Thyroid gland (tissue), 4 donors: ENCODE results near the gene DNAH14.

Experiments
- POLR2A ChIP-seq, 2 donors: fragments of 450-650 bp; IDR thresholded peaks; one replicate each; pipeline ENCODE4 v1.6.1; 2017; ENCODE audit warnings: antibody characterized with exemption in 2 of 2, mild to moderate bottlenecking in 2 of 2, moderate library complexity in 1 of 2
- TF ChIP-seq, protein P1 (sequence below), 6 experiments: fragments of 200-600 bp in 3 of 6; fragments of 450-650 bp in 3 of 6; sonication (generic) in 3 of 6; IDR thresholded peaks; one replicate each; pipeline ENCODE4 v1.5.1; 2016 to 2019; ENCODE audit warnings: antibody characterized with exemption in 6 of 6, mild to moderate bottlenecking in 2 of 6, inconsistent platforms in 1 of 6, moderate library complexity in 1 of 6

DNA sequence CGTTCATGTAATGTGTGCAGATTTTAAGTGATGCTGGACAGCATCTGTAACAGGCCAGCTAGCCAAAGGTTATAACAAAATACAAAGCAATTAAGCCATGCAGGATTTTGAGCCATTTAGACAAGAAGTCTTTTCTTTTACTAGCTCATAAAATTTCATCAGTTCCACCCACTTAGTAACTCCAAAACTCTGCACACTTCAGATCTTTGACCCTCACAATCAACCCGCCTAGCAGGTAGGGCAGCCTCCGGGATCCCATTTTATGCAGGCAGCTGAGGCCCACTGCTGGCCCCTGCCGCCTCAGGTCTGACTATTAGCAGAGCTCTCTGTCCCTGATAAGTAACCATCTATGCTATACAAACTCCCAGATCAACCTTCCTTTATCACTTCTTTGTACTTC, 489.1 kb downstream of the DNAH14 start:
- TF ChIP-seq, protein P1, sequence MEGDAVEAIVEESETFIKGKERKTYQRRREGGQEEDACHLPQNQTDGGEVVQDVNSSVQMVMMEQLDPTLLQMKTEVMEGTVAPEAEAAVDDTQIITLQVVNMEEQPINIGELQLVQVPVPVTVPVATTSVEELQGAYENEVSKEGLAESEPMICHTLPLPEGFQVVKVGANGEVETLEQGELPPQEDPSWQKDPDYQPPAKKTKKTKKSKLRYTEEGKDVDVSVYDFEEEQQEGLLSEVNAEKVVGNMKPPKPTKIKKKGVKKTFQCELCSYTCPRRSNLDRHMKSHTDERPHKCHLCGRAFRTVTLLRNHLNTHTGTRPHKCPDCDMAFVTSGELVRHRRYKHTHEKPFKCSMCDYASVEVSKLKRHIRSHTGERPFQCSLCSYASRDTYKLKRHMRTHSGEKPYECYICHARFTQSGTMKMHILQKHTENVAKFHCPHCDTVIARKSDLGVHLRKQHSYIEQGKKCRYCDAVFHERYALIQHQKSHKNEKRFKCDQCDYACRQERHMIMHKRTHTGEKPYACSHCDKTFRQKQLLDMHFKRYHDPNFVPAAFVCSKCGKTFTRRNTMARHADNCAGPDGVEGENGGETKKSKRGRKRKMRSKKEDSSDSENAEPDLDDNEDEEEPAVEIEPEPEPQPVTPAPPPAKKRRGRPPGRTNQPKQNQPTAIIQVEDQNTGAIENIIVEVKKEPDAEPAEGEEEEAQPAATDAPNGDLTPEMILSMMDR (IDR thresholded peaks at IDR 0.05), result no peak
- TF ChIP-seq POLR2A (IDR thresholded peaks at IDR 0.05), result no peak
